Naive thymus-derived CD8-positive, alpha-beta T cell (primary cell): ENCODE data around the gene AGK. TPM values are rescaled to one million over a fixed set of nuclear protein-coding genes. Genes with fewer than 3 reads are reported as not detected.
A peak's percentile ranks its signal among the peaks of the same experiment; 100 is the strongest.

Experiments
- ATAC-seq, 2 donors: fragments of 150-1000 bp; cut with Tn5 transposase in 1 of 2; sonication (Bioruptor Pico), chemical (Tn5 transposase) in 1 of 2; 1 replicate in 1 of 2; 2 replicates in 1 of 2; pipeline ENCODE4 v1.10.0; 2021; ENCODE audit warnings: mild to moderate bottlenecking in 2 of 2, moderate library complexity in 2 of 2
- POLR2A ChIA-PET: fragments of 350-600 bp; sonication (Branson Sonifier 250); formaldehyde crosslinking; loops from one replicate; lab custom pipeline; 2021; ENCODE audit warnings: antibody characterized with exemption; lab: Charles Lee
- DNase-seq, 10 donors: peaks; one replicate each; pipeline versions ENCODE4 v3.0.0 to v3.0.0-alpha.2; 2020 to 2022
- H3K27ac Mint-ChIP-seq, 10 donors: one replicate each; pipeline ENCODE4 v1.8.0; 2020 to 2022; ENCODE audit warnings: mild to moderate bottlenecking in 10 of 10, mixed read lengths in 10 of 10, moderate library complexity in 4 of 10, inconsistent platforms in 1 of 10
- H3K27me3 Mint-ChIP-seq, 5 donors: one replicate each; pipeline ENCODE4 v1.8.0; 2021 to 2022; ENCODE audit warnings: mixed read lengths in 5 of 5
- H3K36me3 Mint-ChIP-seq, 3 donors: one replicate each; pipeline ENCODE4 v1.8.0; 2020 to 2022; ENCODE audit warnings: mixed read lengths in 3 of 3, mild to moderate bottlenecking in 2 of 3, inconsistent platforms in 1 of 3
- H3K4me1 Mint-ChIP-seq, 4 donors: one replicate each; pipeline ENCODE4 v1.8.0; 2021 to 2022; ENCODE audit warnings: mixed read lengths in 4 of 4
- H3K4me3 Mint-ChIP-seq, 10 donors: one replicate each; pipeline ENCODE4 v1.8.0; 2020 to 2022; ENCODE audit warnings: mild to moderate bottlenecking in 10 of 10, mixed read lengths in 10 of 10, moderate library complexity in 6 of 10, inconsistent platforms in 1 of 10
- H3K9me3 Mint-ChIP-seq, 9 donors: one replicate each; pipeline ENCODE4 v1.8.0; 2020 to 2022; ENCODE audit warnings: mixed read lengths in 9 of 9, mild to moderate bottlenecking in 3 of 9, inconsistent platforms in 1 of 9, moderate library complexity in 1 of 9
- polyA plus RNA-seq, 3 donors: library from polyadenylated mRNA; unstranded; fragments of 300-500 nt; fragmentation: Illumina TruSeq; gene quantifications; one replicate each; pipeline ENCODE4 v1.2.3, GENCODE V29; 2021
- total RNA-seq, 8 experiments: library from RNA in 2 of 8; stranded (reverse) in 2 of 8; gene quantifications; one replicate each; pipeline ENCODE4 v1.2.3 and lab custom pipeline; 2021 to 2026

The AGK gene
- total and polyA plus RNA-seq, 5 experiments from 2014 or later: 23.3 to 29.3 (median 26.3) TPM

- POLR2A ChIA-PET: no interaction called here
- ATAC-seq: no peak
- peaks cover 0 to 87% (median 27%) of the 10 kb centered on the region in 3 donors for H3K36me3 Mint-ChIP-seq
- DNase-seq: no peak
- H3K9me3 Mint-ChIP-seq: no peaks in the 10 kb centered on the region
- H3K4me1 Mint-ChIP-seq: peaks cover 0 to 3% (median 2%) of the 10 kb centered on the region in 4 donors
- no peak overlapping the region for H3K27ac Mint-ChIP-seq
- H3K4me3 Mint-ChIP-seq: no peak overlapping the region
- H3K27me3 Mint-ChIP-seq: no peaks in the 10 kb centered on the region
Observed at GRCh38 chr7:141597966-141598365, 46.8 kb downstream of the AGK start.

- H3K36me3 Mint-ChIP-seq: peaks cover 0 to 86% (median 27%) of the 10 kb centered on the region in 3 donors
- no peaks in the 10 kb centered on the region for H3K27me3 Mint-ChIP-seq
- H3K9me3 Mint-ChIP-seq: no peaks in the 10 kb centered on the region
- POLR2A ChIA-PET: no interaction called here
- H3K4me1 Mint-ChIP-seq: peaks cover 0 to 2% (median under 1%) of the 10 kb centered on the region in 4 donors
- no peak overlapping the region for H3K4me3 Mint-ChIP-seq
- ATAC-seq: no peak
- DNase-seq: no peak
- peak overlapping the region in 1 of 10 donors; percentile 51 for H3K27ac Mint-ChIP-seq
Observed at GRCh38 chr7:141598408-141598807, 47.2 kb downstream of the AGK start.

GRCh38 chr7:141600168-141601006 lies 49.2 kb downstream of the AGK start:
- ATAC-seq: no peak
- Mint-ChIP-seq H3K4me3 (no peak overlapping the region), H3K27me3 (no peaks in the 10 kb centered on the region), H3K27ac (peak overlapping the region in 1 of 10 donors; percentile 49), H3K9me3 (no peaks in the 10 kb centered on the region), H3K4me1 (peaks cover 0 to 2% (median under 1%) of the 10 kb centered on the region in 4 donors), H3K36me3 (peaks cover 0 to 81% (median 34%) of the 10 kb centered on the region in 3 donors)
- DNase-seq: no peak
- POLR2A ChIA-PET: interaction anchor here (0.6 kb wide), 1 partner anchor 16 kb away, joined by 3 read pairs; no protein-coding TSS in a partner anchor

- Mint-ChIP-seq H3K9me3 (no peaks in the 10 kb centered on the region), H3K27ac (no peak overlapping the region), H3K27me3 (no peaks in the 10 kb centered on the region), H3K36me3 (peaks cover 8 to 67% (median 37%) of the 10 kb centered on the region in 3 donors), H3K4me3 (no peak overlapping the region), H3K4me1 (peaks cover 0 to 1% (median 0%) of the 10 kb centered on the region in 4 donors)
- no peak for ATAC-seq
- no peak for DNase-seq
- POLR2A ChIA-PET: no interaction called here
Observed at GRCh38 chr7:141609576-141609975, 58.4 kb downstream of the AGK start.

GRCh38 chr7:141610671-141611070 lies 59.5 kb downstream of the AGK start:
- H3K27me3 Mint-ChIP-seq: no peaks in the 10 kb centered on the region
- ATAC-seq (no peak), DNase-seq (no peak)
- H3K27ac Mint-ChIP-seq: no peak overlapping the region
- H3K9me3 Mint-ChIP-seq: no peaks in the 10 kb centered on the region
- peaks cover 0 to 1% (median 0%) of the 10 kb centered on the region in 4 donors for H3K4me1 Mint-ChIP-seq
- peaks cover 8 to 67% (median 28%) of the 10 kb centered on the region in 3 donors for H3K36me3 Mint-ChIP-seq
- H3K4me3 Mint-ChIP-seq: no peak overlapping the region
- POLR2A ChIA-PET: no interaction called here

- no peak overlapping the region for H3K27ac Mint-ChIP-seq
- H3K27me3 Mint-ChIP-seq: no peaks in the 10 kb centered on the region
- DNase-seq (no peak), ATAC-seq (no peak)
- no peaks in the 10 kb centered on the region for H3K9me3 Mint-ChIP-seq
- H3K36me3 Mint-ChIP-seq: peaks cover 8 to 67% (median 33%) of the 10 kb centered on the region in 3 donors
- H3K4me1 Mint-ChIP-seq: peaks cover 0 to 1% (median 0%) of the 10 kb centered on the region in 4 donors
- H3K4me3 Mint-ChIP-seq: no peak overlapping the region
- POLR2A ChIA-PET: no interaction called here
Observed at GRCh38 chr7:141612861-141613260, 61.7 kb downstream of the AGK start.

GRCh38 chr7:141617280-141617679 lies 66.1 kb downstream of the AGK start:
- Mint-ChIP-seq H3K9me3 (no peaks in the 10 kb centered on the region), H3K27me3 (no peaks in the 10 kb centered on the region), H3K4me3 (no peak overlapping the region), H3K27ac (no peak overlapping the region), H3K4me1 (no peaks in the 10 kb centered on the region), H3K36me3 (peaks cover 5 to 66% (median 42%) of the 10 kb centered on the region in 3 donors)
- DNase-seq (no peak), ATAC-seq (no peak)
- POLR2A ChIA-PET: no interaction called here

GRCh38 chr7:141619745-141620144 lies 68.5 kb downstream of the AGK start:
- POLR2A ChIA-PET: no interaction called here
- DNase-seq (no peak), ATAC-seq (no peak)
- H3K27me3 Mint-ChIP-seq: no peaks in the 10 kb centered on the region
- no peak overlapping the region for H3K4me3 Mint-ChIP-seq
- peaks cover 18 to 70% (median 57%) of the 10 kb centered on the region in 3 donors for H3K36me3 Mint-ChIP-seq
- no peaks in the 10 kb centered on the region for H3K9me3 Mint-ChIP-seq
- no peaks in the 10 kb centered on the region for H3K4me1 Mint-ChIP-seq
- no peak overlapping the region for H3K27ac Mint-ChIP-seq

GRCh38 chr7:141624763-141625162 lies 73.6 kb downstream of the AGK start:
- H3K27ac Mint-ChIP-seq: no peak overlapping the region
- POLR2A ChIA-PET: no interaction called here
- H3K4me1 Mint-ChIP-seq: no peaks in the 10 kb centered on the region
- no peaks in the 10 kb centered on the region for H3K27me3 Mint-ChIP-seq
- H3K36me3 Mint-ChIP-seq: peaks cover 19 to 68% (median 47%) of the 10 kb centered on the region in 3 donors
- no peaks in the 10 kb centered on the region for H3K9me3 Mint-ChIP-seq
- DNase-seq: no peak
- ATAC-seq: no peak
- H3K4me3 Mint-ChIP-seq: no peak overlapping the region

GRCh38 chr7:141630621-141631020 lies 79.4 kb downstream of the AGK start:
- POLR2A ChIA-PET: interaction anchor here (0.6 kb wide), 1 partner anchor 75 kb away, joined by 3 read pairs; no protein-coding TSS in a partner anchor
- no peak overlapping the region for H3K27ac Mint-ChIP-seq

GRCh38 chr7:141631525-141631924 lies 80.3 kb downstream of the AGK start:
- H3K36me3 Mint-ChIP-seq: peaks cover 0 to 40% (median 18%) of the 10 kb centered on the region in 3 donors
- ATAC-seq: no peak
- H3K4me1 Mint-ChIP-seq: peaks cover 0 to 1% (median 0%) of the 10 kb centered on the region in 4 donors
- no peak overlapping the region for H3K27ac Mint-ChIP-seq
- H3K4me3 Mint-ChIP-seq: no peak overlapping the region
- POLR2A ChIA-PET: no interaction called here
- H3K27me3 Mint-ChIP-seq: no peaks in the 10 kb centered on the region
- no peaks in the 10 kb centered on the region for H3K9me3 Mint-ChIP-seq
- DNase-seq: no peak

More at GRCh38 chr7:141630621-141631020, 79.4 kb downstream of the AGK start:
- Mint-ChIP-seq H3K4me3 (no peak overlapping the region), H3K36me3 (peaks cover 0 to 42% (median 18%) of the 10 kb centered on the region in 3 donors), H3K27me3 (no peaks in the 10 kb centered on the region), H3K4me1 (peaks cover 0 to 1% (median 0%) of the 10 kb centered on the region in 4 donors), H3K9me3 (no peaks in the 10 kb centered on the region)
- ATAC-seq (no peak), DNase-seq (no peak)

- no peak overlapping the region for H3K27ac Mint-ChIP-seq
- ATAC-seq (no peak), DNase-seq (no peak)
- H3K9me3 Mint-ChIP-seq: no peaks in the 10 kb centered on the region
- POLR2A ChIA-PET: no interaction called here
- no peak overlapping the region for H3K4me3 Mint-ChIP-seq
- peaks cover 0 to 5% (median 0%) of the 10 kb centered on the region in 4 donors for H3K4me1 Mint-ChIP-seq
- peaks cover 0 to 38% (median 18%) of the 10 kb centered on the region in 3 donors for H3K36me3 Mint-ChIP-seq
- no peaks in the 10 kb centered on the region for H3K27me3 Mint-ChIP-seq
Observed at GRCh38 chr7:141634065-141634464, 82.9 kb downstream of the AGK start.

GRCh38 chr7:141636053-141636452 lies 84.8 kb downstream of the AGK start:
- DNase-seq: no peak
- Mint-ChIP-seq H3K9me3 (no peaks in the 10 kb centered on the region), H3K27ac (no peak overlapping the region), H3K36me3 (peaks cover 0 to 49% (median 21%) of the 10 kb centered on the region in 3 donors), H3K4me1 (peaks cover 0 to 6% (median 0%) of the 10 kb centered on the region in 4 donors), H3K4me3 (no peak overlapping the region), H3K27me3 (no peaks in the 10 kb centered on the region)
- POLR2A ChIA-PET: interaction anchor here (1.0 kb wide), 1 partner anchor 48 kb away, joined by 4 read pairs; no protein-coding TSS in a partner anchor
- ATAC-seq: no peak
